WTC11 (cell line): Measurements from ENCODE around the gene RWDD1. TPM values are rescaled to one million over a fixed set of nuclear protein-coding genes. Genes with fewer than 3 reads are reported as not detected.

Experiments used
- ATAC-seq: fragments of 200-7000 bp; cut with Tn5 transposase; 2 replicates; pipeline ENCODE4 v1.10.0; 2021; ENCODE audit warnings: mild to moderate bottlenecking, moderate library complexity
- CTCF ChIA-PET: fragments of 300-600 bp; sonication (Branson Sonifier 250); formaldehyde crosslinking; loops from one replicate; lab custom pipeline; 2021; ENCODE audit warnings: antibody characterized with exemption; lab: Charles Lee
- POLR2A ChIA-PET: fragments of 350-600 bp; sonication (Branson Sonifier 250); formaldehyde crosslinking; loops from one replicate; lab custom pipeline; 2021; ENCODE audit warnings: antibody characterized with exemption; lab: Charles Lee
- DNase-seq: peaks from one replicate; pipeline ENCODE4 v3.0.0; 2021; ENCODE audit warnings: low spot score
- H3K27ac Mint-ChIP-seq: 2 replicates; pipeline ENCODE4 v1.8.0; 2021; ENCODE audit warnings: mixed read lengths
- H3K27me3 Mint-ChIP-seq: 2 replicates; pipeline ENCODE4 v1.8.0; 2021; ENCODE audit warnings: low read depth, mild to moderate bottlenecking, moderate library complexity, mixed read lengths
- H3K36me3 Mint-ChIP-seq: 2 replicates; pipeline ENCODE4 v1.8.0; 2021; ENCODE audit warnings: mixed read lengths
- H3K4me1 Mint-ChIP-seq: 2 replicates; pipeline ENCODE4 v1.8.0; 2022; ENCODE audit warnings: mixed read lengths
- H3K4me3 Mint-ChIP-seq: 2 replicates; pipeline ENCODE4 v1.8.0; 2021; ENCODE audit warnings: mild to moderate bottlenecking, moderate library complexity, mixed read lengths
- H3K9me3 Mint-ChIP-seq: 2 replicates; pipeline ENCODE4 v1.8.0; 2021; ENCODE audit warnings: mixed read lengths
- CBFB ChIP-seq: sonication (generic); formaldehyde crosslinking; IDR thresholded peaks from 2 replicates; pipeline ENCODE4 v1.8.1; 2022; ENCODE audit warnings: mild to moderate bottlenecking, low read depth, missing genetic modification reagents
- ELF4 ChIP-seq: sonication (generic); formaldehyde crosslinking; IDR thresholded peaks from 2 replicates; pipeline ENCODE4 v1.8.1; 2022; ENCODE audit warnings: low read depth, mild to moderate bottlenecking, moderate library complexity, missing genetic modification reagents
- EMX1 ChIP-seq: fragments of 250-450 bp; sonication (Bioruptor Pico); IDR thresholded peaks from 2 replicates; pipeline ENCODE4 v1.8.0; 2021; ENCODE audit warnings: mild to moderate bottlenecking
- GABPB1 ChIP-seq: sonication (generic); formaldehyde crosslinking; IDR thresholded peaks from 2 replicates; pipeline ENCODE4 v1.8.1; 2023; ENCODE audit warnings: mild to moderate bottlenecking, missing genetic modification reagents
- IRF2 ChIP-seq: sonication (generic); formaldehyde crosslinking; IDR thresholded peaks from 2 replicates; pipeline ENCODE4 v1.8.0; 2022; ENCODE audit warnings: low read depth, missing genetic modification reagents, borderline replicate concordance
- MXD4 ChIP-seq: fragments of 250-450 bp; sonication (Bioruptor Pico); IDR thresholded peaks from 2 replicates; pipeline ENCODE4 v1.8.0; 2021; ENCODE audit warnings: mild to moderate bottlenecking, moderate library complexity, borderline replicate concordance
- MYBL2 ChIP-seq: sonication (generic); formaldehyde crosslinking; IDR thresholded peaks from 2 replicates; pipeline ENCODE4 v1.8.1; 2023; ENCODE audit warnings: mild to moderate bottlenecking, moderate library complexity, missing genetic modification reagents
- NFYB ChIP-seq: sonication (generic); formaldehyde crosslinking; conservative IDR thresholded peaks from 2 replicates; pipeline ENCODE4 v1.8.0; 2022; ENCODE audit warnings: low read depth, missing genetic modification reagents
- NR2C2 ChIP-seq: sonication (generic); formaldehyde crosslinking; IDR thresholded peaks from 2 replicates; pipeline ENCODE4 v1.8.0; 2022; ENCODE audit warnings: mild to moderate bottlenecking, missing genetic modification reagents
- NR3C1 ChIP-seq: sonication (generic); formaldehyde crosslinking; conservative IDR thresholded peaks from 2 replicates; pipeline ENCODE4 v1.8.1; 2023; ENCODE audit warnings: low read depth, mild to moderate bottlenecking, missing genetic modification reagents
- PRRX2 ChIP-seq: fragments of 250-450 bp; sonication (Bioruptor Pico); IDR thresholded peaks from 2 replicates; pipeline ENCODE4 v1.8.0; 2021; ENCODE audit warnings: mild to moderate bottlenecking
- SP1 ChIP-seq: sonication (generic); formaldehyde crosslinking; conservative IDR thresholded peaks from 2 replicates; pipeline ENCODE4 v1.8.1; 2022; ENCODE audit warnings: missing genetic modification reagents
- TCF7 ChIP-seq: sonication (generic); formaldehyde crosslinking; IDR thresholded peaks from 2 replicates; pipeline ENCODE4 v1.8.0; 2022; ENCODE audit warnings: mild to moderate bottlenecking, low read depth, missing genetic modification reagents, moderate library complexity
- ZNF232 ChIP-seq: sonication (generic); formaldehyde crosslinking; IDR thresholded peaks from 2 replicates; pipeline ENCODE4 v1.8.0; 2022; ENCODE audit warnings: mild to moderate bottlenecking, missing genetic modification reagents
- ZNF423 ChIP-seq: fragments of 250-450 bp; sonication (Bioruptor Pico); IDR thresholded peaks from 2 replicates; pipeline ENCODE4 v2.1.2; 2022; ENCODE audit warnings: mild to moderate bottlenecking, moderate library complexity
- total RNA-seq: library from RNA; stranded (reverse); gene quantifications from 3 replicates; pipeline ENCODE4 v1.2.3, GENCODE V29; 2021
- TF ChIP-seq, protein P1 (sequence below): sonication (generic); formaldehyde crosslinking; IDR thresholded peaks from 2 replicates; pipeline ENCODE4 v1.8.0; 2023; ENCODE audit warnings: mild to moderate bottlenecking, missing genetic modification reagents
- TF ChIP-seq, protein P2 (sequence below): sonication (generic); formaldehyde crosslinking; conservative IDR thresholded peaks from 2 replicates; pipeline ENCODE4 v1.8.1; 2022; ENCODE audit warnings: mild to moderate bottlenecking, missing genetic modification reagents
- TF ChIP-seq, protein P3 (sequence below): sonication (generic); formaldehyde crosslinking; IDR thresholded peaks from 2 replicates; pipeline ENCODE4 v1.8.0; 2022; ENCODE audit warnings: missing genetic modification reagents
- TF ChIP-seq, protein P4 (sequence below): sonication (generic); formaldehyde crosslinking; IDR thresholded peaks from 2 replicates; pipeline ENCODE4 v1.8.1; 2023; ENCODE audit warnings: mild to moderate bottlenecking, moderate library complexity, missing genetic modification reagents
- TF ChIP-seq, protein P5 (sequence below): sonication (generic); formaldehyde crosslinking; IDR thresholded peaks from 2 replicates; pipeline ENCODE4 v1.8.0; 2022; ENCODE audit warnings: mild to moderate bottlenecking, missing genetic modification reagents
- TF ChIP-seq, protein P6 (sequence below): sonication (generic); formaldehyde crosslinking; IDR thresholded peaks from 2 replicates; pipeline ENCODE4 v1.8.1; 2022; ENCODE audit warnings: low read depth, missing genetic modification reagents, borderline replicate concordance
- TF ChIP-seq, protein P7 (sequence below): sonication (generic); formaldehyde crosslinking; IDR thresholded peaks from 2 replicates; pipeline ENCODE4 v1.8.1; 2023; ENCODE audit warnings: mild to moderate bottlenecking, missing genetic modification reagents

Gene RWDD1
- total RNA-seq, 1 experiment from 2014 or later: 33.8 TPM

DNA sequence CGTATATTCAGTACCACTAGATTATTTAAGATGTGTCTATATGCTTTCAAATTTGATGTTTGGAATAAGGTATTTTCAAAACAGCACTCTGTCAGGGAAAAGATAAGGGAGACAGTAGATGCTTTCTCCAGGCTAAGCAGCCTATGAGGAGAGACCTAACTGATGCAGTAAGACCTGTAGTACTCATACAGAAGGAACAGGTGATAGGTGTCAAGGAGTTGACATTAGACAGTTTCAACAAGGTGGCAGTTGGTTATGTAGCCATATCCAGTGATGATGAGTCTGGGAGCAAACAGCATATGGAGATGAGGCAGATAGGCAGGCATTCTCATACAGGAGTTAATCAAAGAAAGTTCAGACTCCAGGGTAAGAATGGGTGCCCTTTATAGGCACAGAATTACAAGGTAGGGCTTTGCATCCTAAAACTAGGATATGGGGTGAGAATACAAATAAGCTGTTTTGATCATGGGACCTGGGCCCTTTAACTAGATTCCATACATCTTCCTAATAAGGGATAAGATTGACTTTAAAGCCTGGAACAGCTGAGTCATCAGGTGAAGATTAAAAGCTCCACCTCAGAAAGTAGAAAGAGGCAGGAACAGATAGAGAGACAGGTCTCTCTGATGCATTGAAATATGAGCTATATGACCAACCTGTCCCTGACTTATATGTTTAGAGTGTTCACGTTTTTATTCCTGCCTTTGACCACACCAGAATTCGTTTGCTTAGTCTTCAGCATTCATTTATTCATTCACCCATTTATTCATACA, 52.9 kb downstream of the RWDD1 start:
- Mint-ChIP-seq H3K27me3 (peaks cover under 1% of the 10 kb centered on the region; the same call in 1 of the 2 replicates), H3K9me3 (no peaks in the 10 kb centered on the region), H3K4me3 (no peak overlapping the region), H3K27ac (no peak overlapping the region), H3K36me3 (no peaks in the 10 kb centered on the region), H3K4me1 (no peaks in the 10 kb centered on the region)
- TF ChIP-seq MXD4 (CRISPR knock-in tag): no peak
- no peak for TF ChIP-seq SP1
- TF ChIP-seq MYBL2: no peak
- TF ChIP-seq PRRX2 (CRISPR knock-in tag): no peak
- TF ChIP-seq, protein P1, sequence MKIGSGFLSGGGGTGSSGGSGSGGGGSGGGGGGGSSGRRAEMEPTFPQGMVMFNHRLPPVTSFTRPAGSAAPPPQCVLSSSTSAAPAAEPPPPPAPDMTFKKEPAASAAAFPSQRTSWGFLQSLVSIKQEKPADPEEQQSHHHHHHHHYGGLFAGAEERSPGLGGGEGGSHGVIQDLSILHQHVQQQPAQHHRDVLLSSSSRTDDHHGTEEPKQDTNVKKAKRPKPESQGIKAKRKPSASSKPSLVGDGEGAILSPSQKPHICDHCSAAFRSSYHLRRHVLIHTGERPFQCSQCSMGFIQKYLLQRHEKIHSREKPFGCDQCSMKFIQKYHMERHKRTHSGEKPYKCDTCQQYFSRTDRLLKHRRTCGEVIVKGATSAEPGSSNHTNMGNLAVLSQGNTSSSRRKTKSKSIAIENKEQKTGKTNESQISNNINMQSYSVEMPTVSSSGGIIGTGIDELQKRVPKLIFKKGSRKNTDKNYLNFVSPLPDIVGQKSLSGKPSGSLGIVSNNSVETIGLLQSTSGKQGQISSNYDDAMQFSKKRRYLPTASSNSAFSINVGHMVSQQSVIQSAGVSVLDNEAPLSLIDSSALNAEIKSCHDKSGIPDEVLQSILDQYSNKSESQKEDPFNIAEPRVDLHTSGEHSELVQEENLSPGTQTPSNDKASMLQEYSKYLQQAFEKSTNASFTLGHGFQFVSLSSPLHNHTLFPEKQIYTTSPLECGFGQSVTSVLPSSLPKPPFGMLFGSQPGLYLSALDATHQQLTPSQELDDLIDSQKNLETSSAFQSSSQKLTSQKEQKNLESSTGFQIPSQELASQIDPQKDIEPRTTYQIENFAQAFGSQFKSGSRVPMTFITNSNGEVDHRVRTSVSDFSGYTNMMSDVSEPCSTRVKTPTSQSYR: no peak
- TF ChIP-seq, protein P2, sequence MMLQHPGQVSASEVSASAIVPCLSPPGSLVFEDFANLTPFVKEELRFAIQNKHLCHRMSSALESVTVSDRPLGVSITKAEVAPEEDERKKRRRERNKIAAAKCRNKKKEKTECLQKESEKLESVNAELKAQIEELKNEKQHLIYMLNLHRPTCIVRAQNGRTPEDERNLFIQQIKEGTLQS: no peak
- TF ChIP-seq, protein P3, sequence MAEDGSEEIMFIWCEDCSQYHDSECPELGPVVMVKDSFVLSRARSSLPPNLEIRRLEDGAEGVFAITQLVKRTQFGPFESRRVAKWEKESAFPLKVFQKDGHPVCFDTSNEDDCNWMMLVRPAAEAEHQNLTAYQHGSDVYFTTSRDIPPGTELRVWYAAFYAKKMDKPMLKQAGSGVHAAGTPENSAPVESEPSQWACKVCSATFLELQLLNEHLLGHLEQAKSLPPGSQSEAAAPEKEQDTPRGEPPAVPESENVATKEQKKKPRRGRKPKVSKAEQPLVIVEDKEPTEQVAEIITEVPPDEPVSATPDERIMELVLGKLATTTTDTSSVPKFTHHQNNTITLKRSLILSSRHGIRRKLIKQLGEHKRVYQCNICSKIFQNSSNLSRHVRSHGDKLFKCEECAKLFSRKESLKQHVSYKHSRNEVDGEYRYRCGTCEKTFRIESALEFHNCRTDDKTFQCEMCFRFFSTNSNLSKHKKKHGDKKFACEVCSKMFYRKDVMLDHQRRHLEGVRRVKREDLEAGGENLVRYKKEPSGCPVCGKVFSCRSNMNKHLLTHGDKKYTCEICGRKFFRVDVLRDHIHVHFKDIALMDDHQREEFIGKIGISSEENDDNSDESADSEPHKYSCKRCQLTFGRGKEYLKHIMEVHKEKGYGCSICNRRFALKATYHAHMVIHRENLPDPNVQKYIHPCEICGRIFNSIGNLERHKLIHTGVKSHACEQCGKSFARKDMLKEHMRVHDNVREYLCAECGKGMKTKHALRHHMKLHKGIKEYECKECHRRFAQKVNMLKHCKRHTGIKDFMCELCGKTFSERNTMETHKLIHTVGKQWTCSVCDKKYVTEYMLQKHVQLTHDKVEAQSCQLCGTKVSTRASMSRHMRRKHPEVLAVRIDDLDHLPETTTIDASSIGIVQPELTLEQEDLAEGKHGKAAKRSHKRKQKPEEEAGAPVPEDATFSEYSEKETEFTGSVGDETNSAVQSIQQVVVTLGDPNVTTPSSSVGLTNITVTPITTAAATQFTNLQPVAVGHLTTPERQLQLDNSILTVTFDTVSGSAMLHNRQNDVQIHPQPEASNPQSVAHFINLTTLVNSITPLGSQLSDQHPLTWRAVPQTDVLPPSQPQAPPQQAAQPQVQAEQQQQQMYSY (CRISPR knock-in tag): no peak
- TF ChIP-seq GABPB1 (CRISPR knock-in tag): no peak
- TF ChIP-seq TCF7: no peak
- no peak for ATAC-seq
- ChIA-PET POLR2A (no interaction called here), CTCF (no interaction called here)
- DNase-seq: no peak

DNA sequence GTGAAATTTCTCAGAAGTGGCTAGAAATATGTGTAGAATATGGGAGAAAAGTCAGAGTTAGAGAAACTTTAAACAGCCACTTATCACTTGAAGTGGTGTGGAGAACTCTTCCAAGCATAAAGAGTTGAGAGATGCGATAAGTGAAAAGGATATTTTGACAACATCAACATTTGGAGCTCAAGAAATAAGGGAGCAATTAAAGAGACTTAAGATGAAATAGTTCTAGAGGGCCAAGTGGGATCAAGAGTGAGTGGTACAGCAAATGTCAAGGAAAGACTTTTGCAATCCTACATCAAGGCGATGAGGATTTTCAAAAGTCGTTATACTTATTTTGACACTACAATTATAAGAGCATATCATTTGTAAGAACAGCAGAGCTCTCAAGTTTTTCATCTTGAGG, 54.6 kb downstream of the RWDD1 start:
- no peaks in the 10 kb centered on the region for H3K36me3 Mint-ChIP-seq
- no peak overlapping the region for H3K27ac Mint-ChIP-seq
- DNase-seq (no peak), ATAC-seq (no peak)
- H3K27me3 Mint-ChIP-seq: no peaks in the 10 kb centered on the region; the same call in 1 of the 2 replicates
- CTCF ChIA-PET: no interaction called here
- H3K4me3 Mint-ChIP-seq: no peak overlapping the region
- POLR2A ChIA-PET: no interaction called here
- H3K4me1 Mint-ChIP-seq: no peaks in the 10 kb centered on the region
- H3K9me3 Mint-ChIP-seq: no peaks in the 10 kb centered on the region
- TF ChIP-seq, protein P4, sequence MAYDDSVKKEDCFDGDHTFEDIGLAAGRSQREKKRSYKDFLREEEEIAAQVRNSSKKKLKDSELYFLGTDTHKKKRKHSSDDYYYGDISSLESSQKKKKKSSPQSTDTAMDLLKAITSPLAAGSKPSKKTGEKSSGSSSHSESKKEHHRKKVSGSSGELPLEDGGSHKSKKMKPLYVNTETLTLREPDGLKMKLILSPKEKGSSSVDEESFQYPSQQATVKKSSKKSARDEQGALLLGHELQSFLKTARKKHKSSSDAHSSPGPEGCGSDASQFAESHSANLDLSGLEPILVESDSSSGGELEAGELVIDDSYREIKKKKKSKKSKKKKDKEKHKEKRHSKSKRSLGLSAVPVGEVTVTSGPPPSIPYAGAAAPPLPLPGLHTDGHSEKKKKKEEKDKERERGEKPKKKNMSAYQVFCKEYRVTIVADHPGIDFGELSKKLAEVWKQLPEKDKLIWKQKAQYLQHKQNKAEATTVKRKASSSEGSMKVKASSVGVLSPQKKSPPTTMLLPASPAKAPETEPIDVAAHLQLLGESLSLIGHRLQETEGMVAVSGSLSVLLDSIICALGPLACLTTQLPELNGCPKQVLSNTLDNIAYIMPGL: no peak
- TF ChIP-seq PRRX2 (CRISPR knock-in tag): no peak
- TF ChIP-seq, protein P5, sequence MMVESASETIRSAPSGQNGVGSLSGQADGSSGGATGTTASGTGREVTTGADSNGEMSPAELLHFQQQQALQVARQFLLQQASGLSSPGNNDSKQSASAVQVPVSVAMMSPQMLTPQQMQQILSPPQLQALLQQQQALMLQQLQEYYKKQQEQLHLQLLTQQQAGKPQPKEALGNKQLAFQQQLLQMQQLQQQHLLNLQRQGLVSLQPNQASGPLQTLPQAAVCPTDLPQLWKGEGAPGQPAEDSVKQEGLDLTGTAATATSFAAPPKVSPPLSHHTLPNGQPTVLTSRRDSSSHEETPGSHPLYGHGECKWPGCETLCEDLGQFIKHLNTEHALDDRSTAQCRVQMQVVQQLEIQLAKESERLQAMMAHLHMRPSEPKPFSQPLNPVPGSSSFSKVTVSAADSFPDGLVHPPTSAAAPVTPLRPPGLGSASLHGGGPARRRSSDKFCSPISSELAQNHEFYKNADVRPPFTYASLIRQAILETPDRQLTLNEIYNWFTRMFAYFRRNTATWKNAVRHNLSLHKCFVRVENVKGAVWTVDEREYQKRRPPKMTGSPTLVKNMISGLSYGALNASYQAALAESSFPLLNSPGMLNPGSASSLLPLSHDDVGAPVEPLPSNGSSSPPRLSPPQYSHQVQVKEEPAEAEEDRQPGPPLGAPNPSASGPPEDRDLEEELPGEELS (CRISPR knock-in tag): no peak
- no peak for TF ChIP-seq CBFB (CRISPR knock-in tag)
- TF ChIP-seq, protein P6, sequence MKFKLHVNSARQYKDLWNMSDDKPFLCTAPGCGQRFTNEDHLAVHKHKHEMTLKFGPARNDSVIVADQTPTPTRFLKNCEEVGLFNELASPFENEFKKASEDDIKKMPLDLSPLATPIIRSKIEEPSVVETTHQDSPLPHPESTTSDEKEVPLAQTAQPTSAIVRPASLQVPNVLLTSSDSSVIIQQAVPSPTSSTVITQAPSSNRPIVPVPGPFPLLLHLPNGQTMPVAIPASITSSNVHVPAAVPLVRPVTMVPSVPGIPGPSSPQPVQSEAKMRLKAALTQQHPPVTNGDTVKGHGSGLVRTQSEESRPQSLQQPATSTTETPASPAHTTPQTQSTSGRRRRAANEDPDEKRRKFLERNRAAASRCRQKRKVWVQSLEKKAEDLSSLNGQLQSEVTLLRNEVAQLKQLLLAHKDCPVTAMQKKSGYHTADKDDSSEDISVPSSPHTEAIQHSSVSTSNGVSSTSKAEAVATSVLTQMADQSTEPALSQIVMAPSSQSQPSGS (CRISPR knock-in tag): no peak
- TF ChIP-seq IRF2 (CRISPR knock-in tag): no peak
- TF ChIP-seq ELF4 (CRISPR knock-in tag): no peak
- TF ChIP-seq, protein P7, sequence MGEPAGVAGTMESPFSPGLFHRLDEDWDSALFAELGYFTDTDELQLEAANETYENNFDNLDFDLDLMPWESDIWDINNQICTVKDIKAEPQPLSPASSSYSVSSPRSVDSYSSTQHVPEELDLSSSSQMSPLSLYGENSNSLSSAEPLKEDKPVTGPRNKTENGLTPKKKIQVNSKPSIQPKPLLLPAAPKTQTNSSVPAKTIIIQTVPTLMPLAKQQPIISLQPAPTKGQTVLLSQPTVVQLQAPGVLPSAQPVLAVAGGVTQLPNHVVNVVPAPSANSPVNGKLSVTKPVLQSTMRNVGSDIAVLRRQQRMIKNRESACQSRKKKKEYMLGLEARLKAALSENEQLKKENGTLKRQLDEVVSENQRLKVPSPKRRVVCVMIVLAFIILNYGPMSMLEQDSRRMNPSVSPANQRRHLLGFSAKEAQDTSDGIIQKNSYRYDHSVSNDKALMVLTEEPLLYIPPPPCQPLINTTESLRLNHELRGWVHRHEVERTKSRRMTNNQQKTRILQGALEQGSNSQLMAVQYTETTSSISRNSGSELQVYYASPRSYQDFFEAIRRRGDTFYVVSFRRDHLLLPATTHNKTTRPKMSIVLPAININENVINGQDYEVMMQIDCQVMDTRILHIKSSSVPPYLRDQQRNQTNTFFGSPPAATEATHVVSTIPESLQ (CRISPR knock-in tag): no peak
- no peak for TF ChIP-seq ZNF232
- no peak for TF ChIP-seq ZNF423
- no peak for TF ChIP-seq NR3C1
- no peak for TF ChIP-seq NFYB (CRISPR knock-in tag)
- no peak for TF ChIP-seq NR2C2 (CRISPR knock-in tag)
- TF ChIP-seq EMX1 (CRISPR knock-in tag): no peak
